DMS 273 treated with DMSO at 0.1 percent for 48 hours (cell line): ENCODE measurements around the gene GPNMB.
"Not testable (repeated sequence)": the region's sequence is repeated elsewhere in the genome, so short reads cannot be mapped to it uniquely, and the experiment has no call there.

Experiments
- DNase-seq: peaks from one replicate; lab custom pipeline; 2025; lab: John Stamatoyannopoulos, UW

Gene GPNMB

DNA sequence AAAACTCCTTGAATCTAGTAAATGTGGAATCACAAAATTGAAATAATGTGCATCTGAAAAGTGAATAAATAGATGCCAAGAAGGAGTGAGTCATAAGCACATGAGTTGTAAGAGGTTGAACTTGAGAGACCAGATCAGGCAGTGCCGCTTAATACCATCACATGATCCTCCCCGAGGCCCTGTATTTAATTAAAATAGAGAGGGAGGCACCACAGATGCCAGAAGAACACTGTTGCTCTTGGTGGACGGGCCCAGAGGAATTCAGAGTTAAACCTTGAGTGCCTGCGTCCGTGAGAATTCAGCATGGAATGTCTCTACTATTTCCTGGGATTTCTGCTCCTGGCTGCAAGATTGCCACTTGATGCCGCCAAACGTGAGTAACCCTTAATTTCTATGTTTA lies at the start of gene GPNMB:
TSS of gene GPNMB (plus strand) at position 221 of the 400 bp plus-strand sequence. CDS start at position 304, 83 bp downstream.
- no peak for DNase-seq

DNA sequence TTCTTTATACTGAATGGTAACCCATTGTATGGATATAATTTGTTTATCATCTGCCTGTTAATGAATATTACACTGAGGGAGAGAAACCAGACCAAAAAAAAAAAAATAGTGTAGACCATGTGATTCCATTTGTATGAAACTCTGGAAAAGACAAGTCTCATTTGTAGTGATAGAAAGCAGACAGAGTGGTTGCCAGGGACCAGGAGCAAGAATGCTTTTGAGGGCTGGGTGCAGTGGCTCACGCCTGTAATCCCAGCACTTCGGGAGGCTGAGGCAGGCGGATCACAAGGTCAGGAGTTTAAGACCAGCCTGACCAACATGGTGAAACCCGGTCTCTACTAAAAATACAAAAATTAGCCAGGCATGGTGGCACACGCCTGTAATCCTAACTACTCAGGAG lies 48.8 kb upstream of the GPNMB start:
- DNase-seq: not testable (repeated sequence)

DNA sequence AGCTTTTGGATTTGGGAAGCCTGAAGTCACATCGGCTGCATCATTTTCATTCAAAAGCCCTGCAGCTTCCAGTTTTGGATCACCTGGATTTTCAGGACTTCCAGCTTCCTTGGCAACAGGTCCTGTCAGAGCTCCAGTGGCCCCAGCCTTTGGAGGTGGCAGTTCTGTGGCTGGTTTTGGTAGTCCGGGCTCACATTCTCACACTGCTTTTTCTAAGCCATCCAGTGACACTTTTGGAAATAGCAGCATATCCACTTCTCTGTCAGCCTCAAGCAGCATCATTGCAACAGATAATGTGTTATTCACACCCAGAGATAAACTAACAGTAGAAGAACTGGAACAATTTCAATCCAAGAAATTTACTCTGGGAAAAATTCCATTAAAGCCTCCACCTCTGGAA lies 46.2 kb upstream of the GPNMB start:
- no peak for DNase-seq

DNA sequence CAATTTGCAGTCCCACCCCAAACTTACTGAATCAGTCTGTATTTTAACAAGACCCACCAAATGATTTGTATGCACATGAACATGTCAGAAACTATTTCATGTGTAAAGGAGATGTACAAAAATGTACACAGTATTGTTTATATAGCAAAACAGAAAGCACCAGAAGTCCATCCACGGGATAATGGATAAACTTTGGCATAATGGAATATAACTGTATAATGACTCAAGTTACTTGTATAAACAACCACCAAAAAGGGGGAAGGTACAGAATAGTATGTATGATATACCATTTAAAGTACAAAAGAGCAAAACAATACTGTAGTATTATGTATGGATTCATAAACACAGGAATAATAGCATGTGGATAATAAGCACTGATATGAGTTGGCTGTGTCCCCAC lies 42.3 kb upstream of the GPNMB start:
- no peak for DNase-seq

DNA sequence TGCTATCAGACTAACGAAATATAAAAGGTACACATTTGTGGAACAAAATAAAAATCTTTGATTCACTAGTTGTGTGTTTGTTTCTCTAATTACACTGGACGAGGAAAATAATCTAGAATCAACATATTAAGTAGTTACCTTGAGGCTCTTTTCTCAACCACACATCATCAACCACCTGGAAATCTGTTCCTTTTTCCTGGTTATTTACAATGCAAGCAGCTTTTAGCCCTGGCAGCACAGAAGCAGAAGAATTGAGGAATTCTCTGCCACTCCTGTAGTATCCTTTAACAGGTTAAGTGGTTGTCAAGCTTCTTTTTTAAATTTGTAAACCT lies 41.0 kb upstream of the GPNMB start:
- DNase-seq: no peak

DNA sequence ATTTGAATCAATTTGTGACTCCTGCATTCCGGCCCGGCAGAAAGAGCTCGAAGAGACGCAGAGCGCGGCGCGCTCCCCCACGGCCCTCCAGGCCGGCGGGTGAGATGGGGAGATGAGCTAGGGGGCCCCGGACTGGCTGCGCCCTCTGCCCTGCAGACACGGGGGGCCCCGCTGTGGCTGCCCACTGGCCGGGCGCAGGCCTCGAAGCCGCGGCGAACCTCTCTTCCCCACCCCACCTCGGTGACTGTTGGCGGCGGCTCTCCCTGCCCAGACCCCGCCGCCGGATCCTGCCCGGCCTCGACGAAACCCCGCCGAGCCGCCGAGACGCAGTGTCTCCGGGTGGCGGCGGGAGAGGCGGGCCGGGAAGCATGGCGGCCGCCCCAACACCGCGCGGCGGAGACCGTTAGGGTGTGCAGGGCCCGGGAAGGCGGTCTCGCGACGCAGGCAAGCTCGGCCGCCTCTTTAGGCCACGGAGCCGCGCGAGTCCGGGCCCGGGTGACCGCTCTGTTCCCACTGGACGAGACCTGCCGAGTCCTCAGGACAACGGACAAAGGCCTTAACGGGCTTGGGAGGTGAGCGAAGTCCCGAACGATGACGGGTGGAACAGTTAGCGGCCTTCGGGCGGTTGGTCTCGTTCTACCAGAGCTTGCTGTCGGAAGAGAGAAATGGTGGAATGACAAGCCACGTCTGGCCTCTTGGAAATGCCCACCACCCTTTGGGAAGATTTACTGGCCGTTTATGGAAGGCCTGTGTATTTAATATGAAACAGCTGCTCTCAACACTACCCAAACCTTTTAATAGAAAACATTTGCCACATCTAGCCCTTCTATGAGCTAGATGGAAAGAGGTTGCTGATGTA lies 40.4 kb upstream of the GPNMB start:
- no peak for DNase-seq

DNA sequence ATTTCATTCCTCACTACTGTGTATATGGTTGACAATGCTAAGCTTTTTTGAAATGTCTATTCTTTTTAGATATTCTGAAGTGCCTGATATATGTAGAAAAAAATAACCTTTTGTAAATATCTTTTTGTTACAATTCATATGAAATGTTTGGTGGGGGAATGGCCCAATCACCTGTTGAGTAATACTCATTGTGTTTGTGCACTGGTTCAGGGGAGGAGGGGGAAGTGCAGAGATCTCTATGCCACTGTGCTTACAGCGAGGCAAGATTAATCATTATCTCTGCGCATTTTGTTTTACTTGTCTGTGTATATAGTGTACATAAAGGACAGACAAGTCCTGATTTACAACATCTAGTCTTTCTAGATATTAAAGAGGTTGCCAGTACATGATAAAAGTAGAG lies 39.6 kb upstream of the GPNMB start:
- no peak for DNase-seq

DNA sequence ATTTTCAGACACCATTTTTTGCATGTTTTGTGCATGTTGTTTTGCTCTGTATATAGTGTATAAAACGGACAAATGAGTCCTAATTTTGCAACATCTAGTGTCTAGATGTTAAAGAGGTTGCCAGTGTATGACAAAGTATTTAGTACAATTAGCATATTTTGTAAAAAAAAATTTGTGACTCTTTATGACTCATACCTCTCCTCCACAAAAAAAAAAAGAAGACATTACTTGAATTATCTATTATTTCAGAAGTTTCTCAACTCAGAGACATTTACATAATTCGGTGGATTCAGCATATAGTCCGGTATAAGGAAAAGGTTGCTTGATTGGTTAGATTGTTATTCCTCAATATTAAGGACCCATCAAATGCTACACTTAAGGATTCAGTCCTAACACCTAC lies 38.7 kb upstream of the GPNMB start:
- DNase-seq: no peak

DNA sequence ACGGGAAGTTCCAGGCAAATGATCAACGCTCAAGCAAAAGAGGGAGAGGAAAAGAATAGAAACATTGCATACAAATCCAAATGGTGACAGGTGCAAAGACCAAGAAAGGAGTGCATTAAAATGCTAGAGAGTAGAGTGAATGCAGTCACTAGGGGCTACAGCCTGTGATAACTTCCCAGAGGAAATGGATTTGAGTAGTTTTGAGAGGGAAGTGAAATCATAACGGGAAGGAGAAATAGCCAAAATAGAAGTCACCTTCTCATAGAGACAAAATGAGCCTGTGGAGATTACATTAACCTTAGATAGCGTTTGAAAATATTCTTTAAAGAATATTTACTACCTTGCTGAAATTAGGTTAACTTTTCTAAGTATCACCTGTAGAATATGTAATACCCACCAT lies 38.3 kb upstream of the GPNMB start:
- DNase-seq: no peak

DNA sequence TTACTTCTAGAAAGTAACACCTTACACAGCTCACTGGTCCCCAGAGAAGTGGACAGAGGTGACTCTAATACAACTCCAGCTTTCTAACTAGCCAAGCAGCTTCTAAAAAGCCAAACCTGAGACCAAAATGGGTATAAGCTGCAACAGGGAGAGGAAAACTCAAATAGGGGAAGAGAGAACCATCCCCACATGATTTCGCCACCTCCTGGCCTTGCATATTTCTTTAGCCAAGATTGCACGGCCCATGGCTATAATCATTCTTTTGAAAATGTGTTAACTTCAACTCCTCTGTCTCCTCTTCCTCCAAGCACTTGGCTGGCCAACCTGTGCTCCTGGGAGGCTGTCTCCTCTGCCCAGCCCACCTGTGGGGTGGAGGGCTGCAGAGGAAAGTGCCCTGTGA lies 36.1 kb upstream of the GPNMB start:
- no peak for DNase-seq

DNA sequence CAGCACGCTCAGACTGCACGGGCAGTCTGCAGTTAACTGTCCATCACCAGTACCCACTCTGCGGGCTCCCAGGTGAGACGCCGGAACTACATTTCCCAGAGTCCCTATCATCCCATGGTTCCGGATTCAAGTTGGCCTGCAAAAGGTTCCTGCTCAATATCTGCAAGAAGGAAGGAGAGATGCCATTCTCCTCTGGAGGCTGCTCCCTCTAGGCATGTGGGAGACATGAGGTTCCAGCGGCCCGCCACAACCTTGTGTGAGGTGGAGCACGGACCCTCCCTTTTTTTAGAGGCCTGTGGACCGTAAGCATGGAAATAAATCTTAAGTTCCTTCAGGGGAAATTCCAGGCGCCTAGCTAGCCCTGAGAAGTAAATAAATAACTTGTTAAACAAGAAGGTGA lies 35.0 kb upstream of the GPNMB start:
- DNase-seq: no peak

DNA sequence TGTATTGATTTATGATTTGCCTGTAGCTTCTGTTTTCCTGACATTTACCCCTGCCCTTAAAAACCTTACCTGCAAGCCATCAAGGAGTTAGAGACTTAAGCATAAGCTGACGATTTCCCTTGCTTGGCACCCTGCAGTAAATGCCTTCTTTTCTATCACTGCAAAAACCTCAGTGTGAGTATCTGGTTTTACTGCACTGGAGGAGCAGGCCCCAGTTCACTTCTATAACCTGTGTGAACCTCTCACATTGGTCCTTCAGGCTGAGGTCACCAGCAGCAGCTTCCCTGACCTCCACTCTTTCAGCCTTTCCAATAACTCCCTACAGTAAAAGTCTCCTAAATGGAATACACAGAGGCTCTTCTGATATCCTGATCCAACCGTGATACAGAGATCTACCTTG lies 34.2 kb upstream of the GPNMB start:
- no peak for DNase-seq

DNA sequence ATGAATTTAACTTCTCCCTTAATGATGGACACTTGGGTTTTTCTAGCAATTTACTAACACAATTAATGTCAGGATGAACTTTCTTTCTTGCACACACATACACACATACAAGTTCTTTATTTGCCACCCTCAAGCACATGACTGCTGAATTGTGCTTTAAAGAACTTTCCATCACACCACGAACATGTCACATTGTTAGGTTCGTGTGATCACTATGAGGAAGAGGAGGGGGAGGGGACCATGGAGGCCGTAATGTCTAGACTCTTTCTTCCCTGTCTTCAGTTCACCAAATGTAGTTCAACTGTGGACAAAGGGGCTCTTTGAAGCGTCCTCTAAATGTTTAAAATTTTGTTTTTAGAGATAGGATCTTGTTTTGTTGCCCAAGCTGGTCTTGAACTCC lies 33.7 kb upstream of the GPNMB start:
- DNase-seq: no peak

DNA sequence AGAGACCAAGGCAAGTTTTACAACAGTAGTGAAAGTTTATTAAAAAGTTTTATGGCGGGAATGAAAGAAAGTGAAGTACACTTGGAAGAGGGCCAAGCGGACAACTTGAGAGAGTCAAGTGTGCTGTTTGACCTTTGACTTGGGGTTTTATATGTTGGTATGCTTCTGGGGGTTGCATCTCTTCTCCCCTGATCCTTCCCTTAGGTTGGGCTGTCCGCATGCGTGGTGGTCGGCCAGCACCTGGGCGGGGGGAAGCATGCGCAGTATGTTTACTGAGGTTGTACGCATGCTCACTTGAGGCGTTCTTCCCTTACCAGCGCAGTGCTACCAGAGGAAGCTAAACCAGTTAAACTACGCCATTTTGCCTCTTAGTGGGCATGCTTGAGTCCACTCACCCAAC lies 32.8 kb upstream of the GPNMB start:
- no peak for DNase-seq

DNA sequence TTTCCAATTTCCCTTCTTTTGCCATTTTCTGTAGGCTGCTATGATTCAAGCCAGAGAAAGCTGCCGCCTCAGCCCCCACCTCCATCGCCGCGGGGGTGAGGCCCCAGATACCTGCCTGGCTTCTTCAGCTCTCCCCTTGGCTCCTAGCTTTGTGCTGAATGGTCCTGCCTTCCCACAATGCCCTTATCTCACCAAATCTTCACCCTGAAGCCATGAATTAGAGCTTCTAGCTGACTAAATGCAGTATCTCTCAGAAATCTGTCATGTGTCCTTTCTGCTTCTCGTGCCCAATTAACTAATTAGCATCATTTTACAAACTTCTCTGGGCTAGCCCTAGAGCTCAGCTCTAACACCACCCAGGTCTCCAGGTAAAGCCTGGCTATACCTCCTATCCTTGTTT lies 32.2 kb upstream of the GPNMB start:
- no peak for DNase-seq

DNA sequence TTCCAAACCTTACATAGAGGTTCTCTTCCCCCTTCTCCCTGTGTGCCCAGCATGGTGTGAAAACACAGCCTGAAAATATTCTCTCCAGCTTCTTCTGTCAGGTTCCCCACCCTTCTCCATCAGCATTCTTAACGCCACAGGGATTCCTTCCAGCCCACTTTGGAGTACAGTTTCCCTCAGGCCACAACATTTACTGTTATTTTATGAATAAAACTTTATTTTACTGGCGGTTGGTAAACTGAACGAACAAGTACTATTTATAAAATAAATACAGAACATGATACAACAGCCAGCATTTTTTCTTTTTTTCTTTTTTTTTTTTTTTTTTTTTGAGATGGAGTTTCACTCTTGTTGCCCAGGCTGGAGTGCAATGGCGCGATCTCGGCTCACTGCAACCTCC lies 31.6 kb upstream of the GPNMB start:
- no peak for DNase-seq

DNA sequence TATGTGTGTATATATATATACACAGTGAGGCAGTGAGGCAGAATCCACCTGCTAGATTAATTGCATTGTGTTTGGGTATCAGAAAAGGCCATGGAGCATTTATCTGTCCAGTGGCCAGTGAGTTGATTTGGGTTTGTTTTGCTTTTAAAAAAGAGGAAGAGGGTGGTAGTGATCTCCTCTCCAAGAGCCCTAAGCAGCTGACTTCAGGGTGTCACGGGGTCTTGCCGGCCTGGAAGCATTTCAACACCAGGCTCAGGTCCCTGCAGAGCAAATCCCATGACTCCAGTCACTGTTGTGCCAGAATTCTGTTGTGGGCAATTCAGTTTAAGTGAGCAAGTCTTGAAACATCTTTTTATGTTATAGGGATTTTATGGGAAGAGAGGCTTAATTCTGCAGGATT lies 30.6 kb upstream of the GPNMB start:
- no peak for DNase-seq

DNA sequence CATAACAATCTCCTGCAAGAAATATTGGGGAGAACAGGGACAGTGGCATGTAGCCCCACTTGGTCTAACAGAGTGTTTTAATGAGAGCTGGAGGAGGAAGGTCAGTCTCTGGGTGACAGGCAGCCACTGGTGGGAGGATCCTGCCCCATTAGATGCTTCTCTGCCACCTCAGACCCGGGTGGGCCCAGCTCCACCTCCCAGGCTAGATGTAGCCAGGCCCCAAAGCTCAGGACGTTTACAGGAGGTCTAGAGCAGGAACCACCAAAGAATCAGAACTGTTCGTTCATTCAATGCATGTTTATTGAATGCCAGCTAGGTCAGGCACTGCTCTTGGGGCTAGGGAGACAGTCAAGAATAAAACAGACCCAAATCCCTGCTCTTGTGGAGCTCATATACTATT lies 28.4 kb upstream of the GPNMB start:
- no peak for DNase-seq

DNA sequence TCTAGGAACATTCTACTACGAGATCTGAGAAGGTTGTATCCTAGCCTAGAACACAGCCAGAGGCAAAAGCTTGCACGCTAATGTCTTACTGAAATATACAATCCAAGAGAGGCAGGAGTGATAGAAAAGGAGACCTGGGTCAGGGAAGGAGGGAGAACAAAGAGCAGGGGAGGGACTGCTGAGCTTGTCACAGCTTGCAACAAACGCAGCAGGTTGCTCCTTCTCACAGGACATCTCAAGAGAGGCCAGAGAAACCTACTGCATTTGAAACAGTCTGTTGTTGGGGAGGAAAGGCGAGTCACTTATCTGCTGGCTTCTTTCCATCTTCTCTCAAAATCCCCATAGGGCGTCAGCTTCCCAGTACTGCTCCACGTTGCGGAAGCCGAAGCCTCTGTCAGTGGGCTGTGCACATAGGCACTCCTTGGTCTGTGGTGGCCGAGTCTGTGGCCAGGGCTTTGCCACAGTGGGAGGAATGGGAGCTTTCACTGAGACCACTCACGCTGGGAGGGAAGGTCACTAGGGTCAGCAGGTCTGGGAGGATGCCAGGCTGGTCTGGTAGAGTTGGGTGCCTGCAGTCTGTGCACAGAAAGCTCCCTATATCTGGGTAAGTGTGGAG lies 25.8 kb upstream of the GPNMB start:
- no peak for DNase-seq

DNA sequence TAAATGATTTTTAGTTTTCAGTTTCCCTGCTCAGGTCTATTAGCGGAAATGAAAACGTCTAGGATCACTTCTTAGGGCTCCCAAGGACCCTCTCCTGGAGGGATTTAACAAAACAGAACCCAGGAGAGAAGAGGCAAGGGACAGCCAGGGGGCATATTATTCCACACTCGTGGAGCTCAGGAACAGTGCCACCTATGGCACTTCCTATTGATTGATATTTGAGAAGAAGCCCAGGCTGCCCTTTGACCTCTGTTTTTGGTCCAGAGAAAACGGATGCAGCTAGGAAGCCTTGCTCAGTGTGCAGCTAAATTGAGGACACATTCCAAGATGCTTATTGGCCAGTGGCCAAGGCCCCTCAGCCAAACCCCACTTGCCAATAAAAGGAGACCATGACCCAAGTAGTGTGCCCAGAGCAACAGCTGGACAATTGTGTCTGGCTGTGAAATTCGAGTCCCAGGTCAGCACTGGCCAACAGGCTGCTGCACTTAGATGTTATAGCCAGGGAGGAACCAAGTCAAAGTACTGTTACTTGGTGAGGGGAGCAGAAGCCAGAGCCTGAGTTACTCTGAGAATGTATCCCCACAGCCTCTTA lies 24.0 kb upstream of the GPNMB start:
- no peak for DNase-seq

DNA sequence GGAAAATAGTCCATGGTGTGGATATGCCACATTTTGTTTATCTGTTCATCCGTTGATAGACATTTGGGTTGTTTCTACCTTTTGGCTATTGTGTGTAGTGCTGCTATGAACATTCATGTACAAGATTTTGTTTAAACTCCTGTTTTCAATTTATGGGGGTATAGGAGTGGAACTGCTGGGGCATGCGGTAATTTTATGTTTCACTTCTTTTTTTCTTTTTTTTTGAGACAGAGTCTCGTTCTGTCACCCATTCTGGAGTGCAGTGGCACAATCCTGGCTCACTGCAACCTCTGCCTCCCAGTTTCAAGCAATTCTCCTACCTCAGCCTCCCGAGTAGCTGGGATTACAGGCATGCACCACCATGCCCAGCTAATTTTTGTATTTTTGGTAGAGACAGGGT lies 22.2 kb upstream of the GPNMB start:
- not testable (repeated sequence) for DNase-seq

DNA sequence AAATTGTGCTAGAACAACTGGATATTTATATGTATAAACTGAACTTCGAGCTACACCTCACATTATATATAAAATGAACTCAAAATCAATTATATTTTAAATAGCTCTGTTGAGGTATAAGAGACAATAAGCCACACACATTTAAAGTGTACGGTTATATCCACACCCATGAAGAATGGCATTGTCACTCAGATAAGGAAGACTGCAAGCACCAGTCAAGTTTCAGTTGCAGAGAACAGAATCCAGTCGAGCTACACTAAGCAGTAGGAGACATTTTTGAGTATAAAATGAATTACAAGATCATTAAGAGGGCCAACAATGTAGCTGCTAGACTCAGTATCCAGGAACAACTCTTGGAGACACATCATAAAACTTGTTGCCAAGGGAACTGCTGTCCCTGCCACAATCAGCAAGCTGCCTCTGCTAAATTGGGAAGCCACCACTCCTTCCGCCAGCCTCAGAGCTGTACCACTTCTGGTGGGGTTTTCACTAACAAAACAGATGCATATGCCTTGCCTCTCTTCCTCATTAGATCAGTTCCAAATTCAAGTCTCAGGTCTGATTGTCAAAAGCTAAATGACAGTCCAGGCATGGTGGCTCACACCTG lies 19.6 kb upstream of the GPNMB start:
- DNase-seq: no peak

DNA sequence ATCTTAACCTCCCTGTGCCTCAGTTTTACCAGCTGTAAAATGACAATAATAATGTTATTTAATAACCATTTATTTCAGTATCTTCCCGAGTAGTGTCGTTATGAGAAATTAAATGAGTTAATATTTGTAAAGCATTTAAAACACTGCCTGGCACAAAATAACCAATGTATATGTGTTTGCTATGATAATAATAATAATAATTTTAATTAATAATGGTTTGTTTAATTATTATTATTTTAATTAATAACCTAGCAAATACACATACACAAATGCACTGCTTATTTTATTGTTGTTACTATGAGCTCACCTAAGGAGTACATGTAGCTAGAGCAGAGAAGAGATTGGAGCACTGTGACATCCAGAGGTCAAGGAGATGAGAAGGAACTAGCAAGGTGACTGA lies 18.2 kb upstream of the GPNMB start:
- DNase-seq: no peak
